Fibroblast of skin of left biceps (primary cell): Measurements from ENCODE around the gene WASL.

Experiments used
- DNase-seq, 2 experiments: peaks; one replicate each; pipeline ENCODE4 v3.0.0-alpha.2; 2013; ENCODE audit warnings: low read depth in 2 of 2

Gene WASL

DNA sequence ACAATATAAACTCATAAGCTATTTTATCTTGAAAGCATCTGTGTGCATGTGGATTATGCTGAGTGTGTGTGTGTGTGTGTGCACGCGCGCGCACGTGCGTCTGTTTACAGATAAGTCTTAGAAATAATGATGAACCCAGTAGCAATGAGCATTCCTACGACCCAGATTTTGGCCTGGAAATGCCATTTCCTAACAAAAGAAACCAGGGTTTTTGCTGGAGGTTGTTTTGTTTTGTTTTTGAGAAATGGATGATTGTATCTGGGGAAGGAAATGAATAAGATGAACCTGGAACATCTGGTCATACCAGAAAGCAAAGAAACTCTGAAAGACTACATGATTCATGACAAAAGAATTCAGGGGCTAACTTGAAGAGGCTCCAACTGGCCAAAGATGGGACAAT is 115.2 kb downstream of the WASL start:
- DNase-seq: peak; percentile 32 to 36

DNA sequence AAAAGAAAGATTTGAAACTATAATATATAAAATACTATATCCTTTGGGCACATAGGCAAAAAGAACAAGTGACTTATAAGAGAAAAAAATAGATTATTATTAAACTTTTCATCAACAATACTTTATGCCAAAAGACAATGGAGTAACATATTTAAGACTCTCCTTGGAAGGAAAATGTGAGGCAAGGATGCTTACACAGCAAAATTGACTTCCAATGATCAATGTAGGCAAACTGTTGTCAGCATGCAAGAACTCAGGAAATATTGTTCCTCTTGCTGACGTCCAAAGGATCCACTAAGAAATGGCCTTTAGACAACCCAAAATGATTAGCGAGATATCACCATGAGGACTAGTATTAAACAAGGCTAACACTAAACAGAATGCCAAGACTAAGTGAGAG is 116.0 kb downstream of the WASL start:
- no peak for DNase-seq
